DND-41 (cell line): ENCODE measurements around the gene ARHGAP21.

Experiments used
- ATAC-seq: fragments of 200-7000 bp; cut with Tn5 transposase; 3 replicates; pipeline ENCODE4 v1.9.1; 2021; ENCODE audit warnings: low read depth; ENCODE audit not compliant: insufficient read depth
- DNase-seq: peaks from one replicate; pipeline ENCODE4 v3.0.0-alpha.2; 2020
- H2AFZ ChIP-seq: 2 replicates; pipeline ENCODE4 v1.6.0; 2012; ENCODE audit warnings: low read depth, low read length
- H3K27ac ChIP-seq: 2 replicates; pipeline ENCODE4 v1.5.1; 2012; ENCODE audit warnings: low read length, inconsistent platforms
- H3K27me3 ChIP-seq: fragments of 200-600 bp; sonication (generic); 2 replicates; pipeline ENCODE4 v1.6.0; 2012; ENCODE audit warnings: low read length, mild to moderate bottlenecking, inconsistent platforms; ENCODE audit not compliant: insufficient read depth, poor library complexity
- H3K36me3 ChIP-seq: 2 replicates; pipeline ENCODE4 v1.5.1; 2012; ENCODE audit warnings: low read length, inconsistent platforms; ENCODE audit not compliant: insufficient read depth
- H3K4me1 ChIP-seq: 2 replicates; pipeline ENCODE4 v1.5.1; 2012; ENCODE audit warnings: mild to moderate bottlenecking, low read length; ENCODE audit not compliant: insufficient read depth
- H3K4me2 ChIP-seq: 2 replicates; pipeline ENCODE4 v1.6.0; 2012; ENCODE audit warnings: mild to moderate bottlenecking, moderate library complexity, low read length, inconsistent platforms; ENCODE audit not compliant: insufficient read depth
- H3K4me3 ChIP-seq, 2 experiments: fragments of 200-600 bp in 1 of 2; shearing (Covaris generic) in 1 of 2; 2 replicates each; pipeline ENCODE4 v1.5.1; 2012 to 2016; ENCODE audit warnings: inconsistent platforms in 2 of 2, low read length in 2 of 2, mild to moderate bottlenecking in 2 of 2, low read depth in 1 of 2, moderate library complexity in 1 of 2
- H3K79me2 ChIP-seq: 2 replicates; pipeline ENCODE4 v1.6.0; 2012; ENCODE audit warnings: low read length, inconsistent platforms; ENCODE audit not compliant: insufficient read depth
- H3K9ac ChIP-seq: 2 replicates; pipeline ENCODE4 v1.6.0; 2012; ENCODE audit warnings: low read depth, mild to moderate bottlenecking, inconsistent platforms, low read length, moderate library complexity
- H3K9me3 ChIP-seq: 2 replicates; pipeline ENCODE4 v1.5.1; 2012; ENCODE audit warnings: low read length, moderate library complexity, mild to moderate bottlenecking, inconsistent platforms; ENCODE audit not compliant: insufficient read depth, severe bottlenecking
- H4K20me1 ChIP-seq: 2 replicates; pipeline ENCODE4 v1.6.0; 2012; ENCODE audit warnings: low read length; ENCODE audit not compliant: insufficient read depth
- EZH2 ChIP-seq: IDR thresholded peaks from 3 replicates; pipeline ENCODE4 v1.6.1; 2012; ENCODE audit warnings: borderline replicate concordance, low read depth, mild to moderate bottlenecking, moderate library complexity, low read length, inconsistent platforms; ENCODE audit not compliant: severe bottlenecking
- TF ChIP-seq, protein P1 (sequence below): IDR thresholded peaks from 2 replicates; pipeline ENCODE4 v1.5.1; 2012; ENCODE audit warnings: borderline replicate concordance, low read length, moderate library complexity, mild to moderate bottlenecking; ENCODE audit not compliant: poor library complexity, severe bottlenecking; ENCODE audit errors: extremely low read depth

Gene ARHGAP21

DNA sequence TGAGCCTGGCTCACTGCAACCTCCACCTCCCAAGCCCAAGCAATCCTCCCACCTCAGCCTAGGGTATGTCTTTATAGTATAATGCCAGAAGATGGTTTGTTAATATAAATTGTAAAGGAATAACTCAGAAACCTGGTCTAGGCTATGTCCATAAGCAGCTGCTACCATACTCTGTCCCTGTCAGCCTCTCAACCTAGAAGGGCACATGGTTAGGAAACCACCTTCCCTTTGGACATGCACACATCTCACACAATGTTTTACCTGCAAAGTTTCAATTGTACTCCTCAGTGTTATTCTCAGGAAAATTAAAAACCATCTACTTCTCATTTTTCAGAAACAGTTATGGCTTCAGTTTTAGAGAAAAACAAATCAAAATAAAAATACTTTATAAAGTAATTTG, 40.1 kb downstream of the ARHGAP21 start:
- Histone ChIP-seq H3K36me3 (peaks cover 4% of the 10 kb centered on the region), H4K20me1 (peaks cover 12% of the 10 kb centered on the region; the same call in 1 of the 2 replicates), H3K4me1 (0 out of 2 replicates have a peak, but pooled peaks cover 3% of the 10 kb centered on the region), H3K4me2 (no peak overlapping the region), H3K4me3 (no peak overlapping the region), H3K9me3 (no peaks in the 10 kb centered on the region), H2AFZ (no peak overlapping the region), H3K79me2 (peaks cover 96% of the 10 kb centered on the region), H3K27me3 (no peaks in the 10 kb centered on the region), H3K9ac (no peak overlapping the region), H3K27ac (no peak overlapping the region)
- ATAC-seq (no peak), DNase-seq (no peak)
- TF ChIP-seq EZH2, result no peak
- TF ChIP-seq, protein P1, sequence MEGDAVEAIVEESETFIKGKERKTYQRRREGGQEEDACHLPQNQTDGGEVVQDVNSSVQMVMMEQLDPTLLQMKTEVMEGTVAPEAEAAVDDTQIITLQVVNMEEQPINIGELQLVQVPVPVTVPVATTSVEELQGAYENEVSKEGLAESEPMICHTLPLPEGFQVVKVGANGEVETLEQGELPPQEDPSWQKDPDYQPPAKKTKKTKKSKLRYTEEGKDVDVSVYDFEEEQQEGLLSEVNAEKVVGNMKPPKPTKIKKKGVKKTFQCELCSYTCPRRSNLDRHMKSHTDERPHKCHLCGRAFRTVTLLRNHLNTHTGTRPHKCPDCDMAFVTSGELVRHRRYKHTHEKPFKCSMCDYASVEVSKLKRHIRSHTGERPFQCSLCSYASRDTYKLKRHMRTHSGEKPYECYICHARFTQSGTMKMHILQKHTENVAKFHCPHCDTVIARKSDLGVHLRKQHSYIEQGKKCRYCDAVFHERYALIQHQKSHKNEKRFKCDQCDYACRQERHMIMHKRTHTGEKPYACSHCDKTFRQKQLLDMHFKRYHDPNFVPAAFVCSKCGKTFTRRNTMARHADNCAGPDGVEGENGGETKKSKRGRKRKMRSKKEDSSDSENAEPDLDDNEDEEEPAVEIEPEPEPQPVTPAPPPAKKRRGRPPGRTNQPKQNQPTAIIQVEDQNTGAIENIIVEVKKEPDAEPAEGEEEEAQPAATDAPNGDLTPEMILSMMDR, result no peak

DNA sequence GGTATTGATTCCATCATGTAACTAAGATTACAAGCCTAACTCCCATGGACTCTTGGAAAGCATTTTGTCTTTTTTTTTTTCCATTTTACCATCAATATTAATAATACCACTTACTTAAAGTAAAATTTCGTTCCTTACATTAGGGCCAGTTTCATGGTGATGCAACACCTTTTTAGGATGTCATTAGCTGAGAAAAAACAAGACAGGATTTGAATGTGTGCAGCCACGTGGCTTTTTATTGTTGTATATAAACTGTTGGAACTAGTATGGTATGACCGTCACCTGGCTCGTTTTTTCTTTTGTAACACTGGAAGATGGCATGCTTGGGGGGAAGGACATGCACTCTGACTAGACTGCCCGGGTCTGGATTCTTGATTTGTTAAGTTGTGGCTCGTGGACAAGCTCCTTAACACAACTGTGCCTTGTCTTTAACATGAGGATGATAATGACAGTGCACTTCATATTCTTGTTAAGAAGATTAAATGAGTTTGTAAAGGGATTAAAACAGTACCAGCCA, 42.1 kb downstream of the ARHGAP21 start:
- H4K20me1 ChIP-seq, result peaks cover 15% of the 10 kb centered on the region; the same call in 1 of the 2 replicates
- no peak overlapping the region for H3K4me3 ChIP-seq
- H3K4me2 ChIP-seq, result no peak overlapping the region
- H3K9me3 ChIP-seq, result no peaks in the 10 kb centered on the region
- no peak overlapping the region for H2AFZ ChIP-seq
- DNase-seq (no peak), ATAC-seq (no peak)
- peaks cover 96% of the 10 kb centered on the region for H3K79me2 ChIP-seq
- H3K9ac ChIP-seq, result no peak overlapping the region
- no peak overlapping the region; the same call in 1 of the 2 replicates for H3K27ac ChIP-seq
- 0 out of 2 replicates have a peak, but pooled peaks cover 3% of the 10 kb centered on the region for H3K4me1 ChIP-seq
- H3K36me3 ChIP-seq, result peaks cover 2% of the 10 kb centered on the region
- H3K27me3 ChIP-seq, result no peaks in the 10 kb centered on the region
- TF ChIP-seq EZH2, result no peak
- TF ChIP-seq, protein P1, result no peak

DNA sequence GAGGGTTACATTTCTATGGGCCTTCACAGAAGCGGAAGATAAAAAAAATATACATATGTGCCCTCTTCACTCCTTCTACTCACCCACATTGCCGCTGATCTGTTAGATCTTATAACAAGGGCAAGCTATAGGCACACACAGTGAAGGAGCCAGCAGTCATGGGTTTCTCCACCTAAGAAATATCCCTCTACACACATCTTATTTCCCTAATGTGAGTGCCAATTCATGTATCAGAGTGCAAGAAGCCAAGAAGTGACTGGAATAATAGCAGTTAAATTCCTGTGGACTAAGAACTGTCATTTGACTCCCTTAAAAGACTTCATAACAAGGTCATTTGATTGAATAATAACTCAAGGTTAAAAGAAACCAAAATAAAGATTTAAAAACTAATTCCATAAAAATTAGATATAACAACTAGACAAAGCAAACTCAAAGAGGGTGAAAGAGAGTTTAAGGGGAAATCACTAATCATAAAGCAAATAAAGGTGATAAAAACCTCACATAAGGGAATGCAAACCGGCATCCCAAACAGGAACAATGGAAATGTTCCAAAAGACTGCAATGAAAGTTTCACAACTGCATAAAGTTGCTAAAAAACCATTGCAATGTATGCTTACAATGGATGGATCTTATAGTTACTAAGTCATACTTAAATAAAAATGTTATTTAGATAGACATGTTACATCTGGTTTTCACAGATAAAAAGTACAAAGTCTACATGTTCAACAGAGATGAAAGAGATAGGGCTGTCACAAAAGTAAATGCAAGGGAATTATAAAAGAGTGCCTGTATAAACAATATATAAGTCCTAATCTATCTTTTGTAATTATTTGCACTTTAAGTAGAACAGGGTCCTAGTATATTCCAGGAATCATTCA, 42.8 kb downstream of the ARHGAP21 start:
- H3K4me2 ChIP-seq, result no peak overlapping the region
- TF ChIP-seq, protein P1, result no peak
- TF ChIP-seq EZH2, result no peak
- no peaks in the 10 kb centered on the region for H3K27me3 ChIP-seq
- peaks cover 96% of the 10 kb centered on the region for H3K79me2 ChIP-seq
- no peak for DNase-seq
- H3K9ac ChIP-seq, result no peak overlapping the region
- H4K20me1 ChIP-seq, result peaks cover 20% of the 10 kb centered on the region; the same call in 1 of the 2 replicates
- no peak overlapping the region for H3K4me3 ChIP-seq
- H3K9me3 ChIP-seq, result no peaks in the 10 kb centered on the region
- H3K36me3 ChIP-seq, result no peaks in the 10 kb centered on the region; the same call in 1 of the 2 replicates
- no peak overlapping the region for H3K27ac ChIP-seq
- H3K4me1 ChIP-seq, result 0 out of 2 replicates have a peak, but pooled peaks cover 3% of the 10 kb centered on the region
- no peak overlapping the region for H2AFZ ChIP-seq
- no peak for ATAC-seq
